H9 (cell line): ENCODE data around the gene HOXD4. TPM values are rescaled to one million over a fixed set of nuclear protein-coding genes. Genes with fewer than 3 reads are reported as not detected.

ENCODE experiments used
- DNase-seq: peaks from one replicate; pipeline ENCODE4 v3.0.0-alpha.2; 2017
- H2AFZ ChIP-seq: one replicate; pipeline ENCODE4 v1.6.1; 2013; ENCODE audit warnings: mild to moderate bottlenecking, low read length, control low read depth, moderate library complexity
- H2AK5ac ChIP-seq: 2 replicates; pipeline ENCODE4 v1.6.1; 2013; ENCODE audit warnings: low read length, control low read depth, mixed read lengths; ENCODE audit not compliant: insufficient read length
- H2BK120ac ChIP-seq: one replicate; pipeline ENCODE4 v1.6.1; 2013; ENCODE audit warnings: low read depth, mild to moderate bottlenecking, low read length, control low read depth, inconsistent platforms; ENCODE audit not compliant: poor library complexity, severe bottlenecking
- H2BK12ac ChIP-seq: 2 replicates; pipeline ENCODE4 v1.6.1; 2013; ENCODE audit warnings: low read length, control low read depth, mixed read lengths, low read depth; ENCODE audit not compliant: insufficient read length
- H2BK15ac ChIP-seq: 2 replicates; pipeline ENCODE4 v1.6.1; 2013; ENCODE audit warnings: low read depth, low read length, control low read depth
- H2BK20ac ChIP-seq: one replicate; pipeline ENCODE4 v1.6.1; 2013; ENCODE audit warnings: low read depth, mild to moderate bottlenecking, low read length, control low read depth, inconsistent platforms; ENCODE audit not compliant: poor library complexity, severe bottlenecking
- H2BK5ac ChIP-seq: 2 replicates; pipeline ENCODE4 v1.6.1; 2013; ENCODE audit warnings: low read length, control low read depth, mixed read lengths; ENCODE audit not compliant: insufficient read length
- H3K14ac ChIP-seq: 2 replicates; pipeline ENCODE4 v1.6.1; 2013; ENCODE audit warnings: low read length, control low read depth; ENCODE audit not compliant: insufficient read depth
- H3K18ac ChIP-seq: 2 replicates; pipeline ENCODE4 v1.6.1; 2013; ENCODE audit warnings: low read depth, mild to moderate bottlenecking, mixed read lengths, low read length, control low read depth; ENCODE audit not compliant: insufficient read length
- H3K23ac ChIP-seq: 2 replicates; pipeline ENCODE4 v1.6.1; 2013; ENCODE audit warnings: low read length, control low read depth, mixed read lengths, low read depth; ENCODE audit not compliant: insufficient read length
- H3K23me2 ChIP-seq: 2 replicates; pipeline ENCODE4 v1.6.1; 2013; ENCODE audit warnings: low read depth, mild to moderate bottlenecking, mixed read lengths, low read length, control low read depth; ENCODE audit not compliant: insufficient read length, poor library complexity, severe bottlenecking
- H3K27ac ChIP-seq: 2 replicates; pipeline ENCODE4 v1.5.1; 2013; ENCODE audit warnings: low read length, control low read depth, mixed read lengths, low read depth; ENCODE audit not compliant: insufficient read length
- H3K27me3 ChIP-seq: 2 replicates; pipeline ENCODE4 v1.6.1; 2013; ENCODE audit warnings: low read length, control low read depth, inconsistent platforms; ENCODE audit not compliant: insufficient read depth
- H3K4ac ChIP-seq: 2 replicates; pipeline ENCODE4 v1.6.1; 2013; ENCODE audit warnings: low read depth, mild to moderate bottlenecking, control low read depth, inconsistent platforms, low read length, moderate library complexity
- H3K4me1 ChIP-seq: 2 replicates; pipeline ENCODE4 v1.6.1; 2013; ENCODE audit warnings: low read length, control low read depth, inconsistent platforms; ENCODE audit not compliant: insufficient read depth
- H3K4me2 ChIP-seq: 2 replicates; pipeline ENCODE4 v1.6.1; 2013; ENCODE audit warnings: low read length, control low read depth, mixed read lengths; ENCODE audit not compliant: insufficient read length, insufficient read depth
- H3K56ac ChIP-seq: 2 replicates; pipeline ENCODE4 v1.6.1; 2013; ENCODE audit warnings: low read depth, mild to moderate bottlenecking, mixed read lengths, low read length, control low read depth; ENCODE audit not compliant: insufficient read length
- H3K79me1 ChIP-seq: 2 replicates; pipeline ENCODE4 v1.6.1; 2013; ENCODE audit warnings: low read depth, mild to moderate bottlenecking, moderate library complexity, low read length, control low read depth, inconsistent platforms; ENCODE audit not compliant: insufficient read depth, poor library complexity, severe bottlenecking
- H3K79me2 ChIP-seq: 2 replicates; pipeline ENCODE4 v1.6.1; 2013; ENCODE audit warnings: low read length, control low read depth, inconsistent platforms; ENCODE audit not compliant: insufficient read depth
- H3K9ac ChIP-seq: 2 replicates; pipeline ENCODE4 v1.6.1; 2013; ENCODE audit warnings: low read length, control low read depth, mixed read lengths; ENCODE audit not compliant: insufficient read length; ENCODE audit errors: extremely low read depth
- H3K9me3 ChIP-seq: one replicate; pipeline ENCODE4 v1.6.1; 2013; ENCODE audit warnings: low read depth, low read length, inconsistent platforms; ENCODE audit not compliant: control insufficient read depth
- H3T11ph ChIP-seq: one replicate; pipeline ENCODE4 v1.6.1; 2013; ENCODE audit warnings: mild to moderate bottlenecking, low read length, control low read depth, inconsistent platforms
- H4K20me1 ChIP-seq: one replicate; pipeline ENCODE4 v1.6.1; 2013; ENCODE audit not compliant: control insufficient read depth, insufficient read length, insufficient read depth
- H4K5ac ChIP-seq: 2 replicates; pipeline ENCODE4 v1.6.1; 2013; ENCODE audit warnings: low read depth, mild to moderate bottlenecking, mixed read lengths, low read length, control low read depth; ENCODE audit not compliant: insufficient read length
- H4K8ac ChIP-seq: replicated peaks from 2 replicates; pipeline ENCODE4 v1.6.1; 2013; ENCODE audit warnings: low read length, control low read depth, mixed read lengths, low read depth; ENCODE audit not compliant: insufficient read length
- H4K91ac ChIP-seq: 2 replicates; pipeline ENCODE4 v1.6.1; 2013; ENCODE audit warnings: low read depth, mild to moderate bottlenecking, moderate library complexity, mixed read lengths, low read length, control low read depth; ENCODE audit not compliant: insufficient read length
- H3K27ac Mint-ChIP-seq, 3 experiments: 2 replicates in 2 of 3; 3 replicates in 1 of 3; pipeline ENCODE4 v1.8.0; 2020 to 2021; ENCODE audit warnings: mixed read lengths in 3 of 3, mild to moderate bottlenecking in 1 of 3, moderate library complexity in 1 of 3
- H3K27me3 Mint-ChIP-seq: 2 replicates; pipeline ENCODE4 v1.8.0; 2021; ENCODE audit warnings: low read depth, mild to moderate bottlenecking, moderate library complexity, mixed read lengths
- H3K36me3 Mint-ChIP-seq, 3 experiments: 2 replicates in 2 of 3; 3 replicates in 1 of 3; pipeline ENCODE4 v1.8.0; 2020 to 2021; ENCODE audit warnings: low read depth in 3 of 3, mixed read lengths in 3 of 3; ENCODE audit not compliant: insufficient read depth in 1 of 3
- H3K4me1 Mint-ChIP-seq, 2 experiments: 2 replicates each; pipeline ENCODE4 v1.8.0; 2020; ENCODE audit warnings: mixed read lengths in 2 of 2
- H3K4me3 Mint-ChIP-seq, 2 experiments: 2 replicates in 1 of 2; 3 replicates in 1 of 2; pipeline ENCODE4 v1.8.0; 2020 to 2021; ENCODE audit warnings: mild to moderate bottlenecking in 2 of 2, mixed read lengths in 2 of 2, moderate library complexity in 1 of 2
- H3K9me3 Mint-ChIP-seq, 2 experiments: 2 replicates in 1 of 2; 3 replicates in 1 of 2; pipeline ENCODE4 v1.8.0; 2020; ENCODE audit warnings: mild to moderate bottlenecking in 2 of 2, mixed read lengths in 2 of 2, moderate library complexity in 1 of 2
- WGBS: extraction: QIAGEN DNeasy Blood & Tissue Kit; methylation state at CpG from one replicate; pipeline ENCODE4 v1.1.7; 2013; ENCODE audit warnings: missing lambda C conversion rate, low lambda C conversion rate, mixed read lengths; ENCODE audit not compliant: insufficient read length; ENCODE audit errors: extremely low coverage; 5-methylcytosine and 5-hydroxymethylcytosine counted together
- total RNA-seq: library from RNA; stranded (reverse); gene quantifications from 2 replicates; pipeline ENCODE4 v1.2.1, GENCODE V29; 2021
- TF ChIP-seq, protein P1 (sequence below): fragments of 200-600 bp; sonication (generic); conservative IDR thresholded peaks from 3 replicates; pipeline ENCODE4 v1.8.0; 2021; ENCODE audit warnings: antibody characterized with exemption, mild to moderate bottlenecking

The HOXD4 gene
- total RNA-seq, 1 experiment from 2014 or later: not detected

GRCh38 chr2:176158186-176158591, 6.8 kb downstream of the HOXD4 start:
- H4K91ac ChIP-seq: no peak overlapping the region
- no CpG with 5 or more reads among the region's 22 CpGs for WGBS
- no peaks in the 10 kb centered on the region for H3K23me2 ChIP-seq
- H2BK5ac ChIP-seq: no peak overlapping the region
- no peaks in the 10 kb centered on the region for H3K79me1 ChIP-seq
- no peak overlapping the region for H2BK12ac ChIP-seq
- H2BK15ac ChIP-seq: no peak overlapping the region
- Mint-ChIP-seq H3K4me3 (no peak overlapping the region), H3K4me1 (peaks cover 6 to 25% of the 10 kb centered on the region in 2 experiments; a peak in 3 of 4 replicates), H3K36me3 (no peaks in the 10 kb centered on the region; a peak in 1 of 7 replicates), H3K9me3 (peaks cover 0 to 5% of the 10 kb centered on the region in 2 experiments; a peak in 3 of 5 replicates), H3K27ac (no peak overlapping the region), H3K27me3 (peaks cover 100% of the 10 kb centered on the region)
- no peaks in the 10 kb centered on the region for H3K9me3 ChIP-seq
- H3K27me3 ChIP-seq: peaks cover 100% of the 10 kb centered on the region
- H4K5ac ChIP-seq: no peak overlapping the region
- no peaks in the 10 kb centered on the region for H3K4me1 ChIP-seq
- H4K8ac ChIP-seq: no peak overlapping the region
- H3K27ac ChIP-seq: no peak overlapping the region
- no peak overlapping the region for H3K4me2 ChIP-seq
- H3K18ac ChIP-seq: no peak overlapping the region
- H2BK20ac ChIP-seq: no peak overlapping the region
- H3K79me2 ChIP-seq: no peaks in the 10 kb centered on the region
- no peak overlapping the region for H2AK5ac ChIP-seq
- TF ChIP-seq, protein P1, sequence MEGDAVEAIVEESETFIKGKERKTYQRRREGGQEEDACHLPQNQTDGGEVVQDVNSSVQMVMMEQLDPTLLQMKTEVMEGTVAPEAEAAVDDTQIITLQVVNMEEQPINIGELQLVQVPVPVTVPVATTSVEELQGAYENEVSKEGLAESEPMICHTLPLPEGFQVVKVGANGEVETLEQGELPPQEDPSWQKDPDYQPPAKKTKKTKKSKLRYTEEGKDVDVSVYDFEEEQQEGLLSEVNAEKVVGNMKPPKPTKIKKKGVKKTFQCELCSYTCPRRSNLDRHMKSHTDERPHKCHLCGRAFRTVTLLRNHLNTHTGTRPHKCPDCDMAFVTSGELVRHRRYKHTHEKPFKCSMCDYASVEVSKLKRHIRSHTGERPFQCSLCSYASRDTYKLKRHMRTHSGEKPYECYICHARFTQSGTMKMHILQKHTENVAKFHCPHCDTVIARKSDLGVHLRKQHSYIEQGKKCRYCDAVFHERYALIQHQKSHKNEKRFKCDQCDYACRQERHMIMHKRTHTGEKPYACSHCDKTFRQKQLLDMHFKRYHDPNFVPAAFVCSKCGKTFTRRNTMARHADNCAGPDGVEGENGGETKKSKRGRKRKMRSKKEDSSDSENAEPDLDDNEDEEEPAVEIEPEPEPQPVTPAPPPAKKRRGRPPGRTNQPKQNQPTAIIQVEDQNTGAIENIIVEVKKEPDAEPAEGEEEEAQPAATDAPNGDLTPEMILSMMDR: no peak
- no peak overlapping the region for H3K14ac ChIP-seq
- H3K23ac ChIP-seq: no peak overlapping the region
- no peak overlapping the region for H3K9ac ChIP-seq
- no peak overlapping the region for H2BK120ac ChIP-seq
- H2AFZ ChIP-seq: no peak overlapping the region
- no peak overlapping the region for H3K56ac ChIP-seq
- H3K4ac ChIP-seq: no peak overlapping the region
- H3T11ph ChIP-seq: no peak overlapping the region
- peaks cover 2% of the 10 kb centered on the region for H4K20me1 ChIP-seq
- no peak for DNase-seq
